Measurements from ENCODE around the gene OOSP4B. TPM values are rescaled to one million over a fixed set of nuclear protein-coding genes. Genes with fewer than 3 reads are reported as not detected.

The OOSP4B gene
- total RNA-seq, 3 donors from 2014 or later: not detected

DNA sequence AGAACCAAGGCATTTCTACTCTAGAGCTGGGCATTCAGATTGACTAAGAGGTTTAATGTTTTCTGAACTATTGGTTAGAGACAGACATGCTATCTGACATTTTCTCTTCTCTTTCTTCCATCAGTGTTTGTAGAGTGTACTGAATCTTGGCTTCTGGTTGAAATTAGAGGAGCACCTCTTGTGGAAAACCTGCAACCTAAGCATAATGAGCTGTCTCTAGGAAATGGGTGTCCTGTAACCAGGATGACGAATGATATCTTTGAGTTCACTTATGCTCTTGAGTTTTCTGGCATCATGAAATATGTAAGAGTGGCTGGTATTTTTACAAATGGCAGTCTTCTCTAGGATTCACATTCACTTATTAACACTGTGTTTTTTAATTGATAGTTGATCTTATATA is 33.8 kb upstream of the OOSP4B start:
- Histone ChIP-seq H3K4me3 (no peak overlapping the region), H3K36me3 (no peaks in the 10 kb centered on the region), H3K27me3 (no peaks in the 10 kb centered on the region), H3K9me3 (no peaks in the 10 kb centered on the region), H3K27ac (no peak overlapping the region), H3K4me1 (no peaks in the 10 kb centered on the region)
- TF ChIP-seq POLR2AphosphoS5 (IDR thresholded peaks at IDR 0.05): no peak
- no peak for TF ChIP-seq CTCF (IDR thresholded peaks at IDR 0.05)
- TF ChIP-seq POLR2A (IDR thresholded peaks at IDR 0.05): no peak
- intact Hi-C loops (cut with DNase I; ENCODE audit: low total_unique reads): loop anchor here (5.0 kb wide), 1 partner anchor 89 kb away; no protein-coding TSS in a partner anchor
- no peak for DNase-seq (ENCODE audit: low spot score in 2 of 2)

DNA sequence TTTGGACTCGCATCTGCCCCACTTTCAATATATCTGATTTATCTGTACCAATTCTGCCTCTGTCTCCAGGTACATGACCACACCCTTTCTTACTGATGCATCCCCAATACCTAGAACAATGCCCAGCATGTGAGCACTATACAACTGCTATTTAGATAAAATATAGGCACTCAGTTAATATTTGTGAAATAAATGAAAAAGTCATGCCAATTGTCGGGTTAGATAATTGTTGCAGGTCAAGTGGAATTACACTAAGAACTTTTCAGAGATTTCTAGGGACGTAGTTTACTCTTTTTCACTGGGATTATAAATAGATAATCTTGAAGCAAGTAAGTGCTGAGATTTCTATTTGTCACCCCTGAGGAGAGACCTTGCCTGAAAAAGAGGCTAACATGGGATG is 32.6 kb upstream of the OOSP4B start:
- Histone ChIP-seq H3K27ac (no peak overlapping the region), H3K36me3 (no peaks in the 10 kb centered on the region), H3K4me3 (no peak overlapping the region), H3K9me3 (no peaks in the 10 kb centered on the region), H3K27me3 (no peaks in the 10 kb centered on the region), H3K4me1 (no peaks in the 10 kb centered on the region)
- TF ChIP-seq POLR2A (IDR thresholded peaks at IDR 0.05) (no peak), CTCF (IDR thresholded peaks at IDR 0.05) (no peak), POLR2AphosphoS5 (IDR thresholded peaks at IDR 0.05) (no peak)
- no peak for DNase-seq (ENCODE audit: low spot score in 2 of 2)
- intact Hi-C loops (cut with DNase I; ENCODE audit: low total_unique reads): loop anchor here (5.0 kb wide), 1 partner anchor 88 kb away; no protein-coding TSS in a partner anchor

DNA sequence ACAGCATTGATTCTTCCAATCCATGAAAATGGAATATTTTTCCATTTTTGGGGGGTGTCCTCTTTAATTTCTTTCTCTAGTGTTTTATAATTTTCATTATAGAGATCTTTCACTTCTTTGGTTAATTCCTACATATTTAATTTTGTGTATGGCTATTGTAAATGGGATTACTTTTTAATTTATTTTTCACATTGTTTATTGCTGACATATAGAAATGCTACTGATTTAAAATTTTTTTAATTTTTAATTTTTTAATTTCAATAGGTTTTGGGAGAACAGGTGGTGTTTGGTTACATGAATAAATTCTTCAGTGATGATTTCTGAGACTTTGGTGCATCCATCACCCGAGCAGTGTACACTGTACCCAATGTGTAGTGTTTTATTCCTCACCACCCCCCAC is 26.6 kb upstream of the OOSP4B start:
- Histone ChIP-seq H3K27me3 (no peaks in the 10 kb centered on the region), H3K4me1 (no peaks in the 10 kb centered on the region), H3K4me3 (no peak overlapping the region), H3K27ac (no peak overlapping the region), H3K9me3 (peaks cover 0 to 8% of the 10 kb centered on the region in 2 donors), H3K36me3 (no peaks in the 10 kb centered on the region)
- no peak for DNase-seq (ENCODE audit: low spot score in 2 of 2)
- TF ChIP-seq POLR2AphosphoS5 (IDR thresholded peaks at IDR 0.05) (no peak), POLR2A (IDR thresholded peaks at IDR 0.05) (no peak), CTCF (IDR thresholded peaks at IDR 0.05) (no peak)
- intact Hi-C loops (cut with DNase I; ENCODE audit: low total_unique reads): no loop called here

- Histone ChIP-seq H3K27me3 (no peaks in the 10 kb centered on the region), H3K9me3 (peaks cover 0 to 8% of the 10 kb centered on the region in 2 donors), H3K36me3 (no peaks in the 10 kb centered on the region), H3K27ac (no peak overlapping the region), H3K4me1 (no peaks in the 10 kb centered on the region), H3K4me3 (no peak overlapping the region)
- intact Hi-C loops (cut with DNase I; ENCODE audit: low total_unique reads): no loop called here
- TF ChIP-seq POLR2A (IDR thresholded peaks at IDR 0.05) (no peak), POLR2AphosphoS5 (IDR thresholded peaks at IDR 0.05) (no peak), CTCF (IDR thresholded peaks at IDR 0.05) (no peak)
- no peak for DNase-seq (ENCODE audit: low spot score in 2 of 2)
These were observed 24.6 kb upstream of the OOSP4B start for GRCh38 chr11:59992425-59992824.

DNA sequence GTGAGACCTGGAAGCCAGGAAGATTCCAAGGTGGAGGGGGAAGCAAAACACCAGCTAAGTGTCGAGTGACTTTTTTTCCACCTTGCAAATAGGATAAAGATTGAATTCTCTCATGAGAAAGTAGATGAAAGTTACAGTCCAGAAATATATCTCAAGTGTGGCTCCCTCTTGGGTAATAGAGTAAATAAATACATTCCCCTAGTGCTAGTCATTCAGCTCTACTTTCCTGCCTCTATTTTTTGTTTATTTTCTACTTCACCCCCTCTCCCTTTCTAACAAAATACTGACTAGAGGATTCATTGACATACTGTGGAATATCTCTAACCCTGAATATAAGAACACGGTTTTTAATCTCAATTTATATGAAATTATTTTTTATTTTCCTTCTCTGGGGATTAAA is 19.2 kb upstream of the OOSP4B start:
- no peak for TF ChIP-seq CTCF (IDR thresholded peaks at IDR 0.05)
- TF ChIP-seq POLR2AphosphoS5 (IDR thresholded peaks at IDR 0.05): no peak
- TF ChIP-seq POLR2A (IDR thresholded peaks at IDR 0.05): no peak
- H3K27me3 ChIP-seq: no peaks in the 10 kb centered on the region
- no peaks in the 10 kb centered on the region for H3K4me1 ChIP-seq
- intact Hi-C loops (cut with DNase I; ENCODE audit: low total_unique reads): no loop called here
- no peaks in the 10 kb centered on the region for H3K9me3 ChIP-seq
- DNase-seq (ENCODE audit: low spot score in 2 of 2): no peak
- no peak overlapping the region for H3K4me3 ChIP-seq
- no peaks in the 10 kb centered on the region for H3K36me3 ChIP-seq
- H3K27ac ChIP-seq: no peak overlapping the region

All from breast epithelium (tissue), 4 donors.